ENCODE results near the gene MYL4. TPM values are rescaled to one million over a fixed set of nuclear protein-coding genes. Genes with fewer than 3 reads are reported as not detected.

Gene MYL4
- total and polyA plus RNA-seq, 2 of the 8 experiments (the other 6 are each of a cell fraction or from before 2014, with no cell fraction given) = 0.12 TPM; not detected in 1

- Histone ChIP-seq H3K79me2 (ENCODE audit: control insufficient read depth in 1 of 2, insufficient read depth in 2 of 2, low read length in 2 of 2) (no peaks in the 10 kb centered on the region), H3K9me3 (ENCODE audit: insufficient read depth in 2 of 2, low read depth in 1 of 2, low read length in 1 of 2) (no peaks in the 10 kb centered on the region), H2AK5ac (ENCODE audit: low read depth, low read length) (no peak overlapping the region), H3K27me3 (replicated peaks in 1 of 4; ENCODE audit: control insufficient read depth in 3 of 4, extremely low read depth in 1 of 4, insufficient read depth in 3 of 4, low read length in 3 of 4) (0 out of 7 replicates have a peak, but pooled peaks cover 0 to 1% (median 0%) of the 10 kb centered on the region in 4 experiments), H2BK5ac (ENCODE audit: low read depth, low read length) (no peak overlapping the region), H3K4ac (replicated peaks; ENCODE audit: insufficient read length, low read depth, low read length) (no peak overlapping the region), H2BK15ac (ENCODE audit: low read length) (no peak overlapping the region), H3K79me1 (ENCODE audit: low read depth, low read length) (no peaks in the 10 kb centered on the region), H3K23me2 (ENCODE audit: low read depth, low read length) (no peaks in the 10 kb centered on the region), H4K20me1 (replicated peaks in 1 of 2; ENCODE audit: control insufficient read depth in 1 of 2, insufficient read depth in 2 of 2, low read length in 2 of 2) (no peaks in the 10 kb centered on the region), H2AFZ (ENCODE audit: low read length) (peak overlapping the region; percentile 83), H3K36me3 (ENCODE audit: control insufficient read depth in 2 of 4, insufficient read depth in 4 of 4, low read length in 3 of 4) (no peaks in the 10 kb centered on the region), H3K18ac (ENCODE audit: extremely low read depth, low read length) (no peak overlapping the region), H4K5ac (ENCODE audit: insufficient read length, low read depth, low read length) (no peak overlapping the region), H3K4me2 (ENCODE audit: insufficient read depth in 1 of 2, low read depth in 2 of 2, low read length in 2 of 2) (peak overlapping the region in 1 of 2 experiments; percentile 43; a peak in 2 of 4 replicates), H3K14ac (ENCODE audit: insufficient read length) (no peak overlapping the region), H2BK20ac (ENCODE audit: low read length) (no peak overlapping the region), H3K23ac (ENCODE audit: insufficient read length) (no peak overlapping the region), H2BK120ac (replicated peaks; ENCODE audit: low read depth, low read length) (no peak overlapping the region), H3K4me1 (replicated peaks in 1 of 4; ENCODE audit: control insufficient read depth in 3 of 4, insufficient read depth in 4 of 4, low read length in 3 of 4) (peaks cover 0 to 3% (median 3%) of the 10 kb centered on the region in 4 experiments; a peak in 3 of 7 replicates), H2BK12ac (ENCODE audit: low read depth, low read length) (peak overlapping the region; percentile 53; the same call in 1 of the 2 replicates), H4K91ac (replicated peaks; ENCODE audit: insufficient read length, low read length) (no peak overlapping the region), H3K9ac (replicated peaks in 1 of 4; ENCODE audit: extremely low read depth in 1 of 4, low read depth in 3 of 4, low read length in 3 of 4) (no peak overlapping the region), H3K4me3 (ENCODE audit: extremely low read depth in 1 of 4, insufficient read depth in 2 of 4, low read depth in 3 of 4, low read length in 4 of 4) (peak overlapping the region in 1 of 4 experiments; percentile 17; a peak in 1 of 8 replicates), H3K27ac (ENCODE audit: low read depth, low read length) (no peak overlapping the region), H3K56ac (replicated peaks; ENCODE audit: insufficient read length, low read depth, low read length) (no peak overlapping the region), H4K8ac (ENCODE audit: extremely low read depth, insufficient read depth, low read length) (no peak overlapping the region)
- ChIA-PET CTCF (ENCODE audit: partially characterized antibody) (interaction anchor here (0.6 to 7.3 kb wide), 33 partner anchors 10 to 385 kb away, joined by 3 to 105 read pairs (median 4); partner anchors contain the start of genes EFCAB13 and MYL4), POLR2A (ENCODE audit: partially characterized antibody) (interaction anchor here (1.1 to 1.4 kb wide), 2 partner anchors 11 to 83 kb away, joined by 3 to 4 read pairs; no protein-coding TSS in a partner anchor)
- DNase-seq (ENCODE audit: low read depth in 1 of 2, low spot score in 2 of 2) = peak; percentile 69 to 83
- FAIRE-seq = peak; percentile 69
- 24% methylated on average over 22 of the region's 22 CpGs; no CpG with 5 or more reads in 1 of the 2 experiments for WGBS, 2 experiments (ENCODE audit: extremely low coverage in 1 of 2, insufficient coverage in 1 of 2, insufficient read length in 1 of 2, insufficient replicate concordance in 2 of 2, low coverage in 1 of 2, low lambda C conversion rate in 2 of 2, missing lambda C conversion rate in 1 of 2)
- 0 out of 2 replicates have a peak, but pooled peaks have one; percentile 25 for TF ChIP-seq TBP (IDR thresholded peaks at IDR 0.05; ENCODE audit: low read depth, low read length)
- TF ChIP-seq RNF2 (IDR thresholded peaks at IDR 0.05; ENCODE audit: borderline replicate concordance, low read depth, low read length, missing control alignments, poor library complexity, severe bottlenecking) = no peak
- TF ChIP-seq CREB1 (IDR thresholded peaks at IDR 0.05) = peak; percentile 63; the same call in 1 of the 2 replicates
- peak; percentile 95 for TF ChIP-seq EGR1 (IDR thresholded peaks at IDR 0.05; ENCODE audit: borderline replicate concordance, low read depth, low read length)
- TF ChIP-seq RAD21 (IDR thresholded peaks at IDR 0.05 in 1 of 2, conservative IDR thresholded peaks at IDR 0.05 in 1 of 2; ENCODE audit: low read depth in 2 of 2, low read length in 2 of 2) = peak; percentile 99 to 100
- peak; percentile 39; the same call in 1 of the 2 replicates for TF ChIP-seq GTF2F1 (IDR thresholded peaks at IDR 0.05; ENCODE audit: borderline replicate concordance, low read depth, low read length)
- TF ChIP-seq CTCF (IDR thresholded peaks at IDR 0.05; ENCODE audit: control extremely low read depth in 1 of 3, insufficient read depth in 1 of 3, low read depth in 1 of 3, low read length in 3 of 3) = peak; percentile 96 to 100 (median 96)
Measured at GRCh38 chr17:47229535-47230443, 20.6 kb downstream of the MYL4 start.
